OCI-LY1 (cell line): ENCODE data around the gene ARHGEF12.

Experiments used
- EZH2 ChIP-seq: fragments of 200-600 bp; sonication (generic), shearing (Covaris generic); IDR thresholded peaks from 2 replicates; pipeline ENCODE4 v1.8.0; 2017; ENCODE audit warnings: borderline replicate concordance, mixed run types, mild to moderate bottlenecking, antibody characterized with exemption, low read length, moderate library complexity, mixed read lengths
- TF ChIP-seq, protein P1 (sequence below): fragments of 200-600 bp; sonication (generic), shearing (Covaris generic); IDR thresholded peaks from 2 replicates; pipeline ENCODE4 v1.5.1; 2017; ENCODE audit warnings: mild to moderate bottlenecking, antibody characterized with exemption, low read length, moderate library complexity, mixed read lengths

DNA sequence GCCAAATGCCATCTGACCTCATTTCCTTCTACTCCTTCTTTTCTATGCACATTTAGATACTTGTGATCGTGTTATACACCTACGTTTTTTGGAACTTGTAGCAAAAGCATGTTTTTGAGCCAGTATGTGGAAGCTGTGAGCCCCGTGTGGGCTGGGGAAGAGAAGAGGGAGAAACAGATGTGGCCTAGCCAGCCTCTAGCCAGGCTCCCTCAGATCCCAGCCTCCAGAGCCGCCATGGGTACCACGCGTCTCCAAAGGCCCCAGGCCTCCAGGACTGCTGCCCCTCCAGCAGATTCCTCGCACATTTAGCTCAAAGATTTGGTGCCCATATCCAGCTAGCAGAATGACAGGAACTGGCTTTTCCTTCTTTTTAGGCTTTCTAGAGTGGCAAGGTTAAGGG is 28.1 kb upstream of the ARHGEF12 start:
- no peak for TF ChIP-seq EZH2
- TF ChIP-seq, protein P1, sequence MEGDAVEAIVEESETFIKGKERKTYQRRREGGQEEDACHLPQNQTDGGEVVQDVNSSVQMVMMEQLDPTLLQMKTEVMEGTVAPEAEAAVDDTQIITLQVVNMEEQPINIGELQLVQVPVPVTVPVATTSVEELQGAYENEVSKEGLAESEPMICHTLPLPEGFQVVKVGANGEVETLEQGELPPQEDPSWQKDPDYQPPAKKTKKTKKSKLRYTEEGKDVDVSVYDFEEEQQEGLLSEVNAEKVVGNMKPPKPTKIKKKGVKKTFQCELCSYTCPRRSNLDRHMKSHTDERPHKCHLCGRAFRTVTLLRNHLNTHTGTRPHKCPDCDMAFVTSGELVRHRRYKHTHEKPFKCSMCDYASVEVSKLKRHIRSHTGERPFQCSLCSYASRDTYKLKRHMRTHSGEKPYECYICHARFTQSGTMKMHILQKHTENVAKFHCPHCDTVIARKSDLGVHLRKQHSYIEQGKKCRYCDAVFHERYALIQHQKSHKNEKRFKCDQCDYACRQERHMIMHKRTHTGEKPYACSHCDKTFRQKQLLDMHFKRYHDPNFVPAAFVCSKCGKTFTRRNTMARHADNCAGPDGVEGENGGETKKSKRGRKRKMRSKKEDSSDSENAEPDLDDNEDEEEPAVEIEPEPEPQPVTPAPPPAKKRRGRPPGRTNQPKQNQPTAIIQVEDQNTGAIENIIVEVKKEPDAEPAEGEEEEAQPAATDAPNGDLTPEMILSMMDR = no peak
